ENCODE measurements around the gene RAB35.

DNA sequence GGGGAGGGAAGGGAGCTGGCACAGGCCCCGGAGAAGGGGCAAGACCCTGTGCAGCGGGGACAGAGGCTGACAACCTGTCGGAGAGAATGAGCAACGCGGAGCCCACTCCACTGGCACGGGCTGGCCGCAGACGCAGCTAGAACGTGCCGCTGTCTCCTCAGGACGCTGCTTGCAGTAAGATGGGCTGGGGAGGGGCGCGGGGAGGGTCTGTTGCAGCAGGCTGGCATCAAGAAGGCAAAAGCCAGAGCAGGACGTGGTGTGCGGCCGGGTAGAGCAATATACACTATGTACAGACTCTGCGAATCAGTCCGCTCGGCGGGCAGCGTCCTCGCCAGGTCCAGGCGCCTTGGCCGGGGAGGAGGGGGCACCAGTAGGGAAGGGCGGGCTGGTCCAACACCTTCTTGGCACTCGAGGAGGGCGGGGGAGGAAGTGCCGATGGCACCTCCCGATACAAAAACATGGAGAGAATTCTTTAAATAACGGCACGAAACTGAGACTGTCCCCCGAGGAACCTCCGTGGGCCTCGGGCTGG is 19.8 kb downstream of the RAB35 start:
- no peak for TF ChIP-seq POLR2A (IDR thresholded peaks at IDR 0.05; ENCODE audit: extremely low read depth, insufficient read length)
- TF ChIP-seq, protein P1, sequence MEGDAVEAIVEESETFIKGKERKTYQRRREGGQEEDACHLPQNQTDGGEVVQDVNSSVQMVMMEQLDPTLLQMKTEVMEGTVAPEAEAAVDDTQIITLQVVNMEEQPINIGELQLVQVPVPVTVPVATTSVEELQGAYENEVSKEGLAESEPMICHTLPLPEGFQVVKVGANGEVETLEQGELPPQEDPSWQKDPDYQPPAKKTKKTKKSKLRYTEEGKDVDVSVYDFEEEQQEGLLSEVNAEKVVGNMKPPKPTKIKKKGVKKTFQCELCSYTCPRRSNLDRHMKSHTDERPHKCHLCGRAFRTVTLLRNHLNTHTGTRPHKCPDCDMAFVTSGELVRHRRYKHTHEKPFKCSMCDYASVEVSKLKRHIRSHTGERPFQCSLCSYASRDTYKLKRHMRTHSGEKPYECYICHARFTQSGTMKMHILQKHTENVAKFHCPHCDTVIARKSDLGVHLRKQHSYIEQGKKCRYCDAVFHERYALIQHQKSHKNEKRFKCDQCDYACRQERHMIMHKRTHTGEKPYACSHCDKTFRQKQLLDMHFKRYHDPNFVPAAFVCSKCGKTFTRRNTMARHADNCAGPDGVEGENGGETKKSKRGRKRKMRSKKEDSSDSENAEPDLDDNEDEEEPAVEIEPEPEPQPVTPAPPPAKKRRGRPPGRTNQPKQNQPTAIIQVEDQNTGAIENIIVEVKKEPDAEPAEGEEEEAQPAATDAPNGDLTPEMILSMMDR (IDR thresholded peaks at IDR 0.05; ENCODE audit: low read depth, low read length), result no peak
- TF ChIP-seq MYC (IDR thresholded peaks at IDR 0.05; ENCODE audit: low read depth, low read length), result no peak
- TF ChIP-seq, protein P2, sequence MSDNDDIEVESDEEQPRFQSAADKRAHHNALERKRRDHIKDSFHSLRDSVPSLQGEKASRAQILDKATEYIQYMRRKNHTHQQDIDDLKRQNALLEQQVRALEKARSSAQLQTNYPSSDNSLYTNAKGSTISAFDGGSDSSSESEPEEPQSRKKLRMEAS (IDR thresholded peaks at IDR 0.05; ENCODE audit: low read depth, low read length), result no peak

Measured in NB4 (cell line).